Gastroesophageal sphincter (tissue), 3 donors: ENCODE measurements around the gene NAV2.

Source experiments
- POLR2A ChIP-seq, 2 donors: fragments of 450-650 bp; IDR thresholded peaks; one replicate each; pipeline ENCODE4 v1.6.1; 2017; ENCODE audit warnings: antibody characterized with exemption in 2 of 2, mild to moderate bottlenecking in 2 of 2, moderate library complexity in 1 of 2
- POLR2AphosphoS5 ChIP-seq: sonication (generic); formaldehyde crosslinking; IDR thresholded peaks from one replicate; pipeline ENCODE4 v1.6.1; 2017; ENCODE audit warnings: antibody characterized with exemption
- TF ChIP-seq, protein P1 (sequence below), 4 experiments: fragments of 200-600 bp in 2 of 4; fragments of 450-650 bp in 2 of 4; sonication (generic) in 1 of 4; IDR thresholded peaks; one replicate each; pipeline ENCODE4 v1.5.1; 2017 to 2019; ENCODE audit warnings: antibody characterized with exemption in 4 of 4, mild to moderate bottlenecking in 2 of 4, moderate library complexity in 2 of 4

DNA sequence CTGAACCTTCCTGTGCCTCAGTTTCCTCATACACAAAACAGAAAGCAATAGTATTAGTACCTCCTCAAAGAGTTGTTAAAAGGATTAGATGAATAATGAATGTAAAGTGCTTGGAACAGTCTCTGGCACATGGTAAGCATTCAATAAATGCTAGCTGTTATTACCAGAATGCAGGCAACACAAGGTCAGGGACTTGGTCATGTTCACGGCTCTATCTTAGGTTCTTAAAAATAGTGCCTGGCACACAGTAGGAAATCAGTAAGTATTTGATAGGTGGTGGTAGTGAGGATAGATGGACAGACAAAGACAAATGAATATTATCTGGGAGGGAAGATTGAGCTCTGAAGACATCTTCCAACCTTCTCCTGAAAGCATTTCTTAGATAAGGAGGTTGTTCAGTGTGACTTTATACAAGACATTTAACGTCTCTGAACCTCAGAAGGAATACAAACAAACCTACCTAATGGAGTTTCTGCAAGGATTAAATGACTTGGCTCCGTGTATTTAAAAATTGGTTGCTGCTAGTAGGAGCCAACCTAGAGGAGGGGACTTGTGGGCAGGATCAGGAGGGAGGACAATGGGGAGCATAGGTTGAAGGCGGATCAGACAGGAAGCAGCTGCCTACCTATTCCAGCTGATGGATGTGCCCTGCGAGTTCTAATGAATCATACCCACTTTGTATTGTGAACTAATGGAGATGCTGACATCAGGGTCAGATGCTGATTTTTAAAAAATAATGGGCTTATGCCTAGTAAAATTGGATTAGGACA lies 353.6 kb downstream of the NAV2 start:
- TF ChIP-seq, protein P1, sequence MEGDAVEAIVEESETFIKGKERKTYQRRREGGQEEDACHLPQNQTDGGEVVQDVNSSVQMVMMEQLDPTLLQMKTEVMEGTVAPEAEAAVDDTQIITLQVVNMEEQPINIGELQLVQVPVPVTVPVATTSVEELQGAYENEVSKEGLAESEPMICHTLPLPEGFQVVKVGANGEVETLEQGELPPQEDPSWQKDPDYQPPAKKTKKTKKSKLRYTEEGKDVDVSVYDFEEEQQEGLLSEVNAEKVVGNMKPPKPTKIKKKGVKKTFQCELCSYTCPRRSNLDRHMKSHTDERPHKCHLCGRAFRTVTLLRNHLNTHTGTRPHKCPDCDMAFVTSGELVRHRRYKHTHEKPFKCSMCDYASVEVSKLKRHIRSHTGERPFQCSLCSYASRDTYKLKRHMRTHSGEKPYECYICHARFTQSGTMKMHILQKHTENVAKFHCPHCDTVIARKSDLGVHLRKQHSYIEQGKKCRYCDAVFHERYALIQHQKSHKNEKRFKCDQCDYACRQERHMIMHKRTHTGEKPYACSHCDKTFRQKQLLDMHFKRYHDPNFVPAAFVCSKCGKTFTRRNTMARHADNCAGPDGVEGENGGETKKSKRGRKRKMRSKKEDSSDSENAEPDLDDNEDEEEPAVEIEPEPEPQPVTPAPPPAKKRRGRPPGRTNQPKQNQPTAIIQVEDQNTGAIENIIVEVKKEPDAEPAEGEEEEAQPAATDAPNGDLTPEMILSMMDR (IDR thresholded peaks at IDR 0.05): no peak
- no peak for TF ChIP-seq POLR2A (IDR thresholded peaks at IDR 0.05)
- no peak for TF ChIP-seq POLR2AphosphoS5
